C1 segment of cervical spinal cord (tissue), 14 donors: Measurements from ENCODE around the gene EPHB1.
A peak's percentile ranks its signal among the peaks of the same experiment; 100 is the strongest.
"Not testable (repeated sequence)": the region's sequence is repeated elsewhere in the genome, so short reads cannot be mapped to it uniquely, and the experiment has no call there.

Source experiments
- DNase-seq, 14 donors: peaks; one replicate each; lab custom pipeline; 2025; lab: John Stamatoyannopoulos, UW

The EPHB1 gene

GRCh38 chr3:134941820-134942219, 146.8 kb downstream of the EPHB1 start:
- no peak for DNase-seq

- DNase-seq = no peak
Observed at GRCh38 chr3:134944429-134944828, 149.4 kb downstream of the EPHB1 start.

GRCh38 chr3:134949150-134949549, 154.1 kb downstream of the EPHB1 start:
- DNase-seq = no peak

- DNase-seq = peak in 1 of 14 donors; percentile 15
Observed at GRCh38 chr3:134952371-134952770, 157.3 kb downstream of the EPHB1 start.

- DNase-seq = peak in 1 of 14 donors; percentile 23
Observed at GRCh38 chr3:134955874-134956273, 160.8 kb downstream of the EPHB1 start.

- no peak for DNase-seq
Observed at GRCh38 chr3:134956395-134956794, 161.3 kb downstream of the EPHB1 start.

GRCh38 chr3:134956844-134957243, 161.8 kb downstream of the EPHB1 start:
- DNase-seq = no peak

- no peak for DNase-seq
Observed at GRCh38 chr3:134959516-134959915, 164.5 kb downstream of the EPHB1 start.

GRCh38 chr3:134964226-134964625, 169.2 kb downstream of the EPHB1 start:
- DNase-seq = peak in 1 of 14 donors; percentile 51

- DNase-seq = peak in 4 of 14 donors; percentile 7 to 93 (median 35)
Observed at GRCh38 chr3:134965865-134966481, 170.9 kb downstream of the EPHB1 start.

GRCh38 chr3:134970895-134971294, 175.8 kb downstream of the EPHB1 start:
- DNase-seq = no peak

- DNase-seq = no peak
Observed at GRCh38 chr3:134971306-134971705, 176.2 kb downstream of the EPHB1 start.

GRCh38 chr3:134971907-134972306, 176.8 kb downstream of the EPHB1 start:
- DNase-seq = not testable (repeated sequence)

- no peak for DNase-seq
Observed at GRCh38 chr3:134972836-134973455, 177.9 kb downstream of the EPHB1 start.

- DNase-seq = no peak
Observed at GRCh38 chr3:134974624-134975023, 179.6 kb downstream of the EPHB1 start.

GRCh38 chr3:134976948-134977347, 181.9 kb downstream of the EPHB1 start:
- no peak for DNase-seq

- no peak for DNase-seq
Observed at GRCh38 chr3:134978658-134979057, 183.6 kb downstream of the EPHB1 start.

- DNase-seq = peak in 1 of 14 donors; percentile 56
Observed at GRCh38 chr3:134985864-134986715, 191.0 kb downstream of the EPHB1 start.

- DNase-seq = no peak
Observed at GRCh38 chr3:134988666-134989065, 193.6 kb downstream of the EPHB1 start.

- no peak for DNase-seq
Observed at GRCh38 chr3:134991003-134991402, 195.9 kb downstream of the EPHB1 start.

- DNase-seq = no peak
Observed at GRCh38 chr3:134991472-134992010, 196.5 kb downstream of the EPHB1 start.

GRCh38 chr3:134992180-134992579, 197.1 kb downstream of the EPHB1 start:
- DNase-seq = peak in 1 of 14 donors; percentile 76
